Glomerular endothelial cell (primary cell): ENCODE data around the gene SH2D3C. TPM values are rescaled to one million over a fixed set of nuclear protein-coding genes. Genes with fewer than 3 reads are reported as not detected.
"Not testable (repeated sequence)": the region's sequence is repeated elsewhere in the genome, so short reads cannot be mapped to it uniquely, and the experiment has no call there.

Experiments
- DNase-seq: peaks from one replicate; pipeline ENCODE4 v3.0.0-alpha.2; 2011; ENCODE audit warnings: low read depth, low spot score; ENCODE audit errors: extremely low read depth
- total RNA-seq: library from RNA; depleted of rRNA; stranded (reverse); fragments of >200 nt; gene quantifications from 2 replicates; pipeline ENCODE4 v1.2.3, GENCODE V29; 2015

SH2D3C gene
- total RNA-seq, 1 donor from 2014 or later = 160 TPM

- no peak for DNase-seq
Measured at GRCh38 chr9:127785933-127786772, 7.7 kb upstream of the SH2D3C start, which contains the start of gene CDK9. Gene CDK9 (plus strand): TSS chr9:127786034. CDS start chr9:127786149, 115 bp downstream.

GRCh38 chr9:127785023-127785932 lies 6.8 kb upstream of the SH2D3C start:
- no peak for DNase-seq

- no peak for DNase-seq
Measured at GRCh38 chr9:127783111-127784008, 4.9 kb upstream of the SH2D3C start.

GRCh38 chr9:127781806-127782205 lies 3.3 kb upstream of the SH2D3C start:
- no peak for DNase-seq

- not testable (repeated sequence) for DNase-seq
Measured at GRCh38 chr9:127780909-127781308, 2.4 kb upstream of the SH2D3C start.

GRCh38 chr9:127780126-127780885 lies 1.8 kb upstream of the SH2D3C start:
- no peak for DNase-seq

- DNase-seq = no peak
Measured at GRCh38 chr9:127779136-127779981, 893 bp upstream of the SH2D3C start.

GRCh38 chr9:127777368-127777980 lies 992 bp downstream of the SH2D3C start:
- DNase-seq = no peak

GRCh38 chr9:127776924-127777289 lies 1.6 kb downstream of the SH2D3C start:
- no peak for DNase-seq

- DNase-seq = no peak
Measured at GRCh38 chr9:127776195-127776923, 2.1 kb downstream of the SH2D3C start.

- DNase-seq = no peak
Measured at GRCh38 chr9:127773981-127774380, 4.5 kb downstream of the SH2D3C start.

GRCh38 chr9:127773272-127773671 lies 5.2 kb downstream of the SH2D3C start:
- no peak for DNase-seq

GRCh38 chr9:127772603-127773002 lies 5.9 kb downstream of the SH2D3C start:
- no peak for DNase-seq

GRCh38 chr9:127771570-127772189 lies 6.8 kb downstream of the SH2D3C start:
- DNase-seq = no peak

- no peak for DNase-seq
Measured at GRCh38 chr9:127770905-127771569, 7.4 kb downstream of the SH2D3C start.

GRCh38 chr9:127770583-127770904 lies 7.9 kb downstream of the SH2D3C start:
- DNase-seq = no peak
